Panc1 (cell line): ENCODE results near the gene ANO6.

Source experiments
- POLR2AphosphoS5 ChIP-seq: IDR thresholded peaks from 2 replicates; pipeline ENCODE4 v1.6.1; 2012; ENCODE audit warnings: mild to moderate bottlenecking, low read depth, low read length, moderate library complexity
- SIN3A ChIP-seq: IDR thresholded peaks from 2 replicates; pipeline ENCODE4 v1.6.1; 2012; ENCODE audit warnings: low read depth, mild to moderate bottlenecking, low read length, moderate library complexity, borderline replicate concordance; ENCODE audit not compliant: insufficient read depth
- TF ChIP-seq, protein P1 (sequence below): fragments of 450-650 bp; IDR thresholded peaks from 2 replicates; pipeline ENCODE4 v1.5.1; 2017; ENCODE audit warnings: mild to moderate bottlenecking
- TF ChIP-seq, protein P2 (sequence below), 2 experiments: IDR thresholded peaks; 2 replicates each; pipeline ENCODE4 v1.6.1; 2011 to 2012; ENCODE audit warnings: low read depth in 2 of 2, control low read depth in 1 of 2, low read length in 1 of 2, mild to moderate bottlenecking in 1 of 2, moderate library complexity in 1 of 2; ENCODE audit not compliant: insufficient read depth in 1 of 2

DNA sequence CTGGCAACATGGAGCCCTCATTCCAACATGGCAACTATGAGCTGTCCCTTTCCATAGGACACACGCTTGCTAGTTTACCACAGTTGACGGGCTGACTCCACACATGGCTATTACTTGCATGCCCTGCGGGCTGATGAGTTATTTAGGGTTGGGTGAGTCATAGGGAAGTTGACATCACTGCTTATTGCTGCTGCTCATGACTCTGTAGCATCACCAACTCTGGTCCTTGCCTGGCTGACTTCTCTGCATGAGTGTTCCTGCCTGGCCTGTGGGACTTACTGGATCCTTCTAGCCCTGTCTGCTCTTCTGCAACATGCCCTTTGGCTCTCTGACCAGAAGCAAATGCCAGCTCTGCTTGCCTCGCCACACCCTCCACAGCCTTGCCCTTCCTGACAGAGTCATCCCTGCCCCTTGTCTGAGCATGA, 199.5 kb downstream of the ANO6 start:
- TF ChIP-seq, protein P1, sequence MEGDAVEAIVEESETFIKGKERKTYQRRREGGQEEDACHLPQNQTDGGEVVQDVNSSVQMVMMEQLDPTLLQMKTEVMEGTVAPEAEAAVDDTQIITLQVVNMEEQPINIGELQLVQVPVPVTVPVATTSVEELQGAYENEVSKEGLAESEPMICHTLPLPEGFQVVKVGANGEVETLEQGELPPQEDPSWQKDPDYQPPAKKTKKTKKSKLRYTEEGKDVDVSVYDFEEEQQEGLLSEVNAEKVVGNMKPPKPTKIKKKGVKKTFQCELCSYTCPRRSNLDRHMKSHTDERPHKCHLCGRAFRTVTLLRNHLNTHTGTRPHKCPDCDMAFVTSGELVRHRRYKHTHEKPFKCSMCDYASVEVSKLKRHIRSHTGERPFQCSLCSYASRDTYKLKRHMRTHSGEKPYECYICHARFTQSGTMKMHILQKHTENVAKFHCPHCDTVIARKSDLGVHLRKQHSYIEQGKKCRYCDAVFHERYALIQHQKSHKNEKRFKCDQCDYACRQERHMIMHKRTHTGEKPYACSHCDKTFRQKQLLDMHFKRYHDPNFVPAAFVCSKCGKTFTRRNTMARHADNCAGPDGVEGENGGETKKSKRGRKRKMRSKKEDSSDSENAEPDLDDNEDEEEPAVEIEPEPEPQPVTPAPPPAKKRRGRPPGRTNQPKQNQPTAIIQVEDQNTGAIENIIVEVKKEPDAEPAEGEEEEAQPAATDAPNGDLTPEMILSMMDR, result no peak
- TF ChIP-seq POLR2AphosphoS5 (no peak), SIN3A (no peak)
- TF ChIP-seq, protein P2, sequence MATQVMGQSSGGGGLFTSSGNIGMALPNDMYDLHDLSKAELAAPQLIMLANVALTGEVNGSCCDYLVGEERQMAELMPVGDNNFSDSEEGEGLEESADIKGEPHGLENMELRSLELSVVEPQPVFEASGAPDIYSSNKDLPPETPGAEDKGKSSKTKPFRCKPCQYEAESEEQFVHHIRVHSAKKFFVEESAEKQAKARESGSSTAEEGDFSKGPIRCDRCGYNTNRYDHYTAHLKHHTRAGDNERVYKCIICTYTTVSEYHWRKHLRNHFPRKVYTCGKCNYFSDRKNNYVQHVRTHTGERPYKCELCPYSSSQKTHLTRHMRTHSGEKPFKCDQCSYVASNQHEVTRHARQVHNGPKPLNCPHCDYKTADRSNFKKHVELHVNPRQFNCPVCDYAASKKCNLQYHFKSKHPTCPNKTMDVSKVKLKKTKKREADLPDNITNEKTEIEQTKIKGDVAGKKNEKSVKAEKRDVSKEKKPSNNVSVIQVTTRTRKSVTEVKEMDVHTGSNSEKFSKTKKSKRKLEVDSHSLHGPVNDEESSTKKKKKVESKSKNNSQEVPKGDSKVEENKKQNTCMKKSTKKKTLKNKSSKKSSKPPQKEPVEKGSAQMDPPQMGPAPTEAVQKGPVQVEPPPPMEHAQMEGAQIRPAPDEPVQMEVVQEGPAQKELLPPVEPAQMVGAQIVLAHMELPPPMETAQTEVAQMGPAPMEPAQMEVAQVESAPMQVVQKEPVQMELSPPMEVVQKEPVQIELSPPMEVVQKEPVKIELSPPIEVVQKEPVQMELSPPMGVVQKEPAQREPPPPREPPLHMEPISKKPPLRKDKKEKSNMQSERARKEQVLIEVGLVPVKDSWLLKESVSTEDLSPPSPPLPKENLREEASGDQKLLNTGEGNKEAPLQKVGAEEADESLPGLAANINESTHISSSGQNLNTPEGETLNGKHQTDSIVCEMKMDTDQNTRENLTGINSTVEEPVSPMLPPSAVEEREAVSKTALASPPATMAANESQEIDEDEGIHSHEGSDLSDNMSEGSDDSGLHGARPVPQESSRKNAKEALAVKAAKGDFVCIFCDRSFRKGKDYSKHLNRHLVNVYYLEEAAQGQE (IDR thresholded peaks at IDR 0.05; ENCODE audit: insufficient read depth in 1 of 2, low read depth in 2 of 2, low read length in 1 of 2), result no peak
